Liver (tissue), 9 donors: ENCODE results near the gene IKBKE. TPM values are rescaled to one million over a fixed set of nuclear protein-coding genes. Genes with fewer than 3 reads are reported as not detected.

Source experiments
- DNase-seq: peaks from one replicate; pipeline ENCODE4 v3.0.0-alpha.2; 2017; ENCODE audit warnings: low spot score
- H3K27ac ChIP-seq, 2 donors: one replicate each; pipeline ENCODE4 v1.7.0; 2013; ENCODE audit warnings: inconsistent platforms in 2 of 2, low read length in 2 of 2, control low read depth in 1 of 2, low read depth in 1 of 2, mild to moderate bottlenecking in 1 of 2
- H3K27me3 ChIP-seq, 4 donors: one replicate each; pipeline versions ENCODE4 v1.6.1 to v1.7.0; 2013; ENCODE audit warnings: low read length in 3 of 4, inconsistent platforms in 1 of 4, mild to moderate bottlenecking in 1 of 4, moderate library complexity in 1 of 4; ENCODE audit not compliant: control insufficient read depth in 4 of 4, insufficient read depth in 4 of 4
- H3K36me3 ChIP-seq, 4 donors: one replicate each; pipeline versions ENCODE4 v1.6.1 to v1.7.0; 2013; ENCODE audit warnings: low read length in 3 of 4, mild to moderate bottlenecking in 3 of 4, low read depth in 1 of 4, moderate library complexity in 1 of 4; ENCODE audit not compliant: control insufficient read depth in 4 of 4, insufficient read depth in 3 of 4
- H3K4me1 ChIP-seq, 4 donors: one replicate each; pipeline versions ENCODE4 v1.6.1 to v1.7.0; 2013; ENCODE audit warnings: low read length in 3 of 4, mild to moderate bottlenecking in 3 of 4, moderate library complexity in 1 of 4; ENCODE audit not compliant: control insufficient read depth in 4 of 4, insufficient read depth in 4 of 4
- H3K4me3 ChIP-seq, 3 donors: one replicate each; pipeline versions ENCODE4 v1.6.1 to v1.7.0; 2013; ENCODE audit warnings: low read length in 3 of 3, control low read depth in 1 of 3, low read depth in 1 of 3, mild to moderate bottlenecking in 1 of 3
- H3K9ac ChIP-seq, 2 donors: one replicate each; pipeline ENCODE4 v1.7.0; 2013; ENCODE audit warnings: low read length in 2 of 2, mild to moderate bottlenecking in 2 of 2, moderate library complexity in 2 of 2, control low read depth in 1 of 2, low read depth in 1 of 2
- H3K9me3 ChIP-seq, 4 donors: one replicate each; pipeline versions ENCODE4 v1.6.1 to v1.7.0; 2013; ENCODE audit warnings: low read length in 3 of 4; ENCODE audit not compliant: control insufficient read depth in 4 of 4
- ATF3 ChIP-seq: IDR thresholded peaks from 2 replicates; pipeline ENCODE4 v1.6.1; 2016; ENCODE audit warnings: antibody characterized with exemption
- CTCF ChIP-seq: fragments of 150-350 bp; IDR thresholded peaks from 2 replicates; pipeline ENCODE4 v1.5.1; 2017; ENCODE audit warnings: improper control_type of control experiment, low read depth, low read length; ENCODE audit not compliant: missing input control
- FOXA1 ChIP-seq: IDR thresholded peaks from 2 replicates; pipeline ENCODE4 v1.6.1; 2016; ENCODE audit warnings: antibody characterized with exemption
- FOXA2 ChIP-seq: IDR thresholded peaks from 2 replicates; pipeline ENCODE4 v1.6.1; 2016; ENCODE audit warnings: antibody characterized with exemption
- GABPA ChIP-seq, 2 donors: IDR thresholded peaks in 1 of 2; conservative IDR thresholded peaks in 1 of 2; 2 replicates each; pipeline ENCODE4 v1.6.1; 2016; ENCODE audit warnings: antibody characterized with exemption in 2 of 2, mild to moderate bottlenecking in 1 of 2, moderate library complexity in 1 of 2
- HNF4A ChIP-seq, 2 donors: conservative IDR thresholded peaks; 2 replicates each; pipeline ENCODE4 v1.6.1; 2016; ENCODE audit warnings: antibody characterized with exemption in 2 of 2, mild to moderate bottlenecking in 2 of 2
- JUND ChIP-seq, 2 donors: IDR thresholded peaks; 2 replicates each; pipeline ENCODE4 v1.6.1; 2016; ENCODE audit warnings: antibody characterized with exemption in 2 of 2
- MAX ChIP-seq: IDR thresholded peaks from 2 replicates; pipeline ENCODE4 v1.6.1; 2016; ENCODE audit warnings: antibody characterized with exemption
- NR2F2 ChIP-seq: IDR thresholded peaks from 2 replicates; pipeline ENCODE4 v1.6.1; 2016; ENCODE audit warnings: antibody characterized with exemption
- RAD21 ChIP-seq, 2 donors: IDR thresholded peaks; 2 replicates each; pipeline ENCODE4 v1.6.1; 2016; ENCODE audit warnings: antibody characterized with exemption in 2 of 2, mild to moderate bottlenecking in 2 of 2
- RXRA ChIP-seq, 2 donors: IDR thresholded peaks; 2 replicates each; pipeline ENCODE4 v1.6.1; 2017 to 2018; ENCODE audit warnings: antibody characterized with exemption in 2 of 2, mild to moderate bottlenecking in 1 of 2
- TAF1 ChIP-seq: conservative IDR thresholded peaks from 2 replicates; pipeline ENCODE4 v1.6.1; 2016; ENCODE audit warnings: antibody characterized with exemption, mild to moderate bottlenecking
- YY1 ChIP-seq: IDR thresholded peaks from 2 replicates; pipeline ENCODE4 v1.6.1; 2016; ENCODE audit warnings: antibody characterized with exemption, mild to moderate bottlenecking
- ZBTB33 ChIP-seq: IDR thresholded peaks from 2 replicates; pipeline ENCODE4 v1.6.1; 2016; ENCODE audit warnings: antibody characterized with exemption
- whole genome bisulfite sequencing: extraction: QIAGEN DNeasy Blood & Tissue Kit; methylation state at CpG from one replicate; pipeline ENCODE4 v1.1.7; 2013; 5-methylcytosine and 5-hydroxymethylcytosine counted together
- polyA plus RNA-seq, 2 donors: library from polyadenylated mRNA; stranded (reverse) in 1 of 2; unstranded in 1 of 2; fragments of 200-250 nt in 1 of 2; fragments of >200 nt in 1 of 2; fragmentation: Nextera tagmentation in 1 of 2; extraction: Ambion mirVana in 1 of 2; gene quantifications; one replicate each; pipeline versions ENCODE4 v1.2.1 to v1.2.3, GENCODE V29; 2013 to 2015
- total RNA-seq, 2 donors: library from RNA; depleted of rRNA; stranded (reverse); fragments of >200 nt; gene quantifications; one replicate each; pipeline ENCODE4 v1.2.3, GENCODE V29; 2014
- donor health status: healthy.
- donor health status: healthy.
- donor health status: healthy.
- donor health status: healthy.
- donor health status: healthy.

IKBKE gene
- total and polyA plus RNA-seq, 4 donors: 0.81 to 3.9 (median 1.5) TPM

GRCh38 chr1:206467915-206468314 is 2.4 kb upstream of the IKBKE start:
- Histone ChIP-seq H3K27me3 (no peaks in the 10 kb centered on the region), H3K36me3 (no peaks in the 10 kb centered on the region), H3K27ac (no peak overlapping the region), H3K4me3 (no peak overlapping the region), H3K4me1 (peaks cover 1 to 19% (median 7%) of the 10 kb centered on the region in 4 donors), H3K9me3 (no peaks in the 10 kb centered on the region), H3K9ac (no peak overlapping the region)
- 49% methylated on average over 9 of the region's 9 CpGs for WGBS
- DNase-seq: no peak
- TF ChIP-seq GABPA (IDR thresholded peaks at IDR 0.05 in 1 of 2, conservative IDR thresholded peaks at IDR 0.05 in 1 of 2) (peak in 1 of 2 donors; percentile 22), ZBTB33 (no peak)

- Histone ChIP-seq H3K9me3 (no peaks in the 10 kb centered on the region), H3K27me3 (no peaks in the 10 kb centered on the region), H3K4me3 (no peak overlapping the region), H3K27ac (no peak overlapping the region), H3K9ac (no peak overlapping the region), H3K36me3 (no peaks in the 10 kb centered on the region), H3K4me1 (peaks cover 3 to 19% (median 7%) of the 10 kb centered on the region in 4 donors)
- TF ChIP-seq TAF1 (no peak), GABPA (IDR thresholded peaks at IDR 0.05 in 1 of 2, conservative IDR thresholded peaks at IDR 0.05 in 1 of 2) (no peak), HNF4A (conservative IDR thresholded peaks at IDR 0.05) (no peak), RAD21 (IDR thresholded peaks at IDR 0.05) (no peak), FOXA1 (no peak), NR2F2 (no peak), MAX (no peak), RXRA (IDR thresholded peaks at IDR 0.05) (no peak), ATF3 (no peak), JUND (IDR thresholded peaks at IDR 0.05) (no peak), FOXA2 (no peak), ZBTB33 (no peak)
- 48% methylated on average over 3 of the region's 3 CpGs for WGBS
- DNase-seq: no peak
Measured at GRCh38 chr1:206468571-206468970, 1.7 kb upstream of the IKBKE start.

- no peak for DNase-seq
- Histone ChIP-seq H3K9me3 (no peaks in the 10 kb centered on the region), H3K4me1 (peaks cover 3 to 19% (median 7%) of the 10 kb centered on the region in 4 donors), H3K36me3 (no peaks in the 10 kb centered on the region), H3K9ac (no peak overlapping the region), H3K27ac (no peak overlapping the region), H3K27me3 (no peaks in the 10 kb centered on the region), H3K4me3 (no peak overlapping the region)
- 72% methylated on average over 2 of the region's 2 CpGs for WGBS
- TF ChIP-seq CTCF (no peak), YY1 (no peak), TAF1 (no peak), JUND (IDR thresholded peaks at IDR 0.05) (no peak), HNF4A (conservative IDR thresholded peaks at IDR 0.05) (no peak)
Measured at GRCh38 chr1:206469411-206469932, 804 bp upstream of the IKBKE start.
